NCI-H2171 treated with DMSO at 0.1 percent for 48 hours (cell line): ENCODE results near the gene GPRIN3.
A peak's percentile ranks its signal among the peaks of the same experiment; 100 is the strongest.
"Not testable (repeated sequence)": the region's sequence is repeated elsewhere in the genome, so short reads cannot be mapped to it uniquely, and the experiment has no call there.

Source experiments
- DNase-seq: peaks from one replicate; lab custom pipeline; 2025; lab: John Stamatoyannopoulos, UW

The GPRIN3 gene

DNA sequence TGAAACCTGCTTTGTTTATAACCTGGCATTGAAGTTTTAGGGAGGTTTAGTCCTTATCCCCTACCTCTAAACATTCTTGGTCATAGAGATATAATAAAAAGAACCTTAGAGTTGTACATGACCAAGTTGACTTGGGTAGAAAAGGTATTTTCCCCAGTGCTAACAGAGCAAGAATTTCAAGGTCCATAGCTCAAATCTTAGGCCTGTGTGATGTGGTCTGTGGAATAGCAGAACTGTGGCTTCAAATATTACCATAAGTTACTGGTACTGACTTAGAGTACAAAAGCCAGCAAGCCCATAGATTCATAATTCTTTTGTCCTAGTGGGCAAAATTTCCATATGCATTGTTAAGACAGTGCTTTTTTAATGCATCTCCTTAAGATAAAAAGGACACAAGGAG, 91.2 kb downstream of the GPRIN3 start:
- no peak for DNase-seq

DNA sequence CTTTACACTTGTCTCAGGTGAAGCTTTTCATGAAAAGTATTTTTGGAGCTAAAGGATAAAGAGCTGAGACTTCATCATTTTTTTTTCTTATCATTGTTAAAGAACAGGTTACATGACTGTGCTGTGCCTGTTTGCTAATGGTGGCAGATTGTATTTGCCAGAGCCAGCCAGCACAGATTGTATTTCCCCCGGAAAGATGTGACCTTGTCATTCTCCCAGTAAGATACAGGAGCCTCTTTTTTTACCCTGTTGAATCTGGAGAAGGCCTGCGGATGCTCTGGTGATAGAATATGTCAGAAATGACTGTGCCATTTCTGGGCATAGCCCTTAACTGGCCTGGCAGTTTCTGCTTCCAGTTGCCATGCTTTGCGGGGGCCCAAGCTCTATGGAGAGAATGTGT, 91.9 kb downstream of the GPRIN3 start:
- DNase-seq: peak; percentile 63

DNA sequence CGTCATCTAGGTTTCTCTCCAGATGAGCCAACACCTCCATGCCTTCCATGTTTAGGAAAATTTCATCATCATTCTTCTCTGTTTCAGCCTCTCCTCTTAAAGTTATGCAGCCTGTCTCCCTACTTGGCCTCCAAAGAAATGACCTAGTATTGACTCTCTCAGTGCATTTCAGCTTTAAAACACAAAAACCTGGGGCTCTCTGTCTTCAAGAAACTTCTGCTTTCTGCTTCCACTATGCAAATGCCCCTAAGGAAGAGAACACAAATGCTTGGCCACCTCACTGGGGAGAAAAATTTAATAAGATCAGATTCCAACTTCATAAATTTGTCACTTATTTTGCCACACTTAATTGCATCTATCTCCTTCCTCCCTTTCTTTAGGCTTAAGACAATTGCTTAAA, 93.3 kb downstream of the GPRIN3 start:
- DNase-seq: no peak

DNA sequence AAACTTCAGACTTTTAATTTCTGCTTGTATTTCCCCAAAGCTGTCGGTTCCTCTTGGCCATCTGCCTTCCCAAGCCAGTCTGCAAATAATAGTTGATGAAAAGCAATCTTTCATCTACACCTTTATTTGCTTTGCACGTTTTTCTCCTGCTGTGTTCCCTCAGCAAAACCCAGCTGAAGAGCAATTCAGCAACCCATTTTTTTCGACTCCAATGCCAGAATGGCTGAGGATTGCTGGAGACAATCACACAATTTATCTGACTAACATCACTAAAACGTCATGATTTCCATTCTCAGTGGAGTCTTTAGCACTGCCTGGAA, 94.3 kb downstream of the GPRIN3 start:
- no peak for DNase-seq

DNA sequence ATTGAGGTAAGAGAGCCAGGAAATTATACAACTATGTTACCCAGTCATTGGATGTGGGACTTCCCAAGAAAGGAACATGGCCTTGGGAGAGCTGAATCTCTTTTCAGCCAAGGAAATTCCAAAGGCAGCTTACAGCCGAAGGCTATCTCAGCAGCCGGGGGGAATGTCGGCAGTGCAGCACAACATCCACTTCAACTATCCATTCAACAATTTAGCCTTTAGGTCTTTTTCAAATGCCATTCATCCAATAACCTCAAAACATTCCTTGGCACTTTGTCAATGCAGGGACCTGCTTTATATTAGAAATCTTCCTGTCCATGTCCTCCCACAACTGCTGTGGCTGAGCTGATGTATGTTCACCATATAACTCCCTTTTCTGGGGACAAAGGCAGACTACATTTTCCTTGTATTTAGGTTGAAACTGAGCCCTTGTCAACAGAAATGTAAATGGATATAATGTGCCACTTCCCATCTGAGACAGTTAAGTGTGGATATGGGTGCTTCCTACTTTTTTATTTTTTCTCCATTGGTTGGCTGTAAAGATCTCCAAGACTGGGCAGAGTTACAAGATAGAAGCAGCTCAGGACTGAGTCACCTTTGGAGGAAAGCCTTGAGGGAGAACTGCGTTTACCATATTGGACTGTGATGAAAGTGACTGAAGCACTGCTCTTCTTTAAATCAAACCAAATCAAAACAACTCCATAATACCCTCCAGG, 94.8 kb downstream of the GPRIN3 start:
- DNase-seq: no peak

DNA sequence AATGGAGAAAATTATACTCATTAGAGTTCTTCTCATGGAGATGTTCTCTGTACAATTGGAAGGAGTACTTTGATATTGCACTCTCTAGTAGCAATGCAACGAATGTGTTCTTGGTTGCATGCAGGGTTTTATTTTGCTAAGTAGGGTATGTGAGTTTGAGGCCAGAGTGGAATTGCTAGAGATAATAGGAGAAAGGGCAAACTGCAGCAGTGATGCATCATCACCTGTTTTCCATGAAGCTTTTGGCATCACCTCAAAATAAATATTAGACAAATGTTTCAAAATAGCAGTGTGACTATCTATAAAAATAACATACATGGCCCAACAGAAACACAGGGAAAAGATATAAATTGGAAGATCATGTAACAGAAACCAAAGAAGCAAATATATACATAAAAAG, 103.0 kb downstream of the GPRIN3 start:
- DNase-seq: no peak

DNA sequence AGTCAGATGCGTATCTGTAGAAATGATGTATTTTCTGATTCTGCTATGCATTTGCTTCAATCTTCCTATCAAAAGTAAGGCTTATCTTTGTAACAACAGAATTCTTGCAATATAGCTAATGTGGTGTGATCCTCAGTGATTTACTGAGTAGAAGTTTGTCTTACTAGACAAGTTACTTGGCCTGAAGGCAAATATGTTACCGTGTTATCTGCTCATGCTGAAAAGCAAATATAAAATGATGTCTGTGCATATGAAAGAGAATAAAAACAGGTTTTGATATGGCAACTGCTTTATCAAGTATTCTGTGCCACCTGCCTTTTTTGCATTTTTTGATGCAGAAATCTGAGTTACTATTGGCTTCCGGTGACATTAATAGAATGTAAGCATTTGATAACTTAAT, 103.7 kb downstream of the GPRIN3 start:
- no peak for DNase-seq

DNA sequence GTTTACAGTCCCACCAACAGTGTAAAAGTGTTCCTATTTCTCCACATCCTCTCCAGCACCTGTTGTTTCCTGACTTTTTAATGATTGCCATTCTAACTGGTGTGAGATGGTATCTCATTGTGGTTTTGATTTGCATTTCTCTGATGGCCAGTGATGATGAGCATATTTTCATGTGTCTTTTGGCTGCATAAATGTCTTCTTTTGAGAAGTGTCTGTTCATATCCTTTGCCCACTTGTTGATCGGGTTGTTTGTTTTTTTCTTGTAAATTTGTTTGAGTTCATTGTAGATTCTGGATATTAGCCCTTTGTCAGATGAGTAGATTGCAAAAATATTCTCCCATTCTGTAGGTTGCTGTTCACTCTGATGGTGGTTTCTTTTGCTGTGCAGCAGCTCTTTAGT, 108.2 kb downstream of the GPRIN3 start:
- DNase-seq: not testable (repeated sequence)

DNA sequence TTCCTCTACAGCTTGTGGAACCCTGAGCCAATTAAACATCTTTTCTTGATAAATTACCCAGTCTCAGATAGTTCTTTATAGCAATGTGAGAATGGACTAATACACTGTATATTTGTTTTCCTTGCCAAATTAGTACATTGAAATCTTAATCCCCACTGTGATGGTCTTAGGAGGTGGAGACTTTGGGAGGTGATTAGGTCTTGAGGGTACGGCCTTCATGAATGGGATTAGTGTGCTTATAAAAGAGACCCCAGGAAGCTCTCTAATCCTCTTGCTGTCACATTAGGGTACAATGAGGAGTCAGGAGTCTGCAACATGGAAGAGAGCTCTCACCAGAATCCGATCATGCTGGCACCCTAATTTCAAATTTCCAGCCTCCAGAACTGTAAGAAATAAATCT, 109.7 kb downstream of the GPRIN3 start:
- no peak for DNase-seq

DNA sequence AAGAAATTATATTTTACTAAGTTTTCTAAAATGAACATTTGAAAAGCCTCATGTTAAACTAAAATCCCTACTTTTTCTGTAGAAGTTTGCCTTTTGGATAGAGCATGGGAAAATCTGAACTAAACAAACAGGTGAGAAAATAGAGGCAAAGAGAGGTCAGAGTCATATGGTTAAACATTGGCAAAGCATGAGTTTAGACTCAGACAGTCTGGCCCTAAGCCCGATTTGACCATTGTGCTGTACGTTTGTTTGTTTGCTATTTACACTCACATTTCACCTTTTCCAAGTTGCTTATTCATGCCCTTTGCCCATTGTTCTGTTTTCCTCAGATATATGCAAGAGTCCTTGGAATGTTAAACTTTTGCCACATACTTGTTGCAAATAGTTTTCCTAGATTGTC, 110.9 kb downstream of the GPRIN3 start:
- no peak for DNase-seq

DNA sequence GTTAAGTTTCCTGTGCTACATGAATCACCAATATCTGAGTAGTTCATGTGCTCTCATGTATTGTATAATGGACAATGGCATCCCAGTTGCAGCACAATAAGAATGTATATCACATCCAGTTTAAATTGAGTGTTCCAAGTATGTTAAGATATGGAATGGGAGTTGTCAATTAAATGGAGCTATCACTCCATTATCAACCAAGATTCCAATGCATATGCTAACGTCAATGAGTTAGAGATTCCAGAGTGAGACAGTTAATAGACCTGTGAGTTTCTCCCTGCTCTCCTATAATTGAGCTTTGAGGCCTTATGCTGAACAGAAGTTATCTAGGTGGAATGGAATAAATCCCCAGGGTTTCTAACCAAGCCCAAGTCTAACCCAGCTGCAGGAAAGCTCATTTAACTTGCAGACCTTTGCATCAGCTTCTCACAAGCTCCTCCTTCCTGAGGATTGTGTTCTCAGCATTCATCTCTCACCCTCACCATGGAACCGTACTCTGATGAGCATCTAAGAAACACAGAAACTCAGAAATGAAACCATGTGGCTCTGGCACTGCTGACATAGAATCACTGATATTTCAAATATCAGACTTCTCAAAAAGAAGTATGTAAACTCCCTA, 111.4 kb downstream of the GPRIN3 start:
- no peak for DNase-seq

DNA sequence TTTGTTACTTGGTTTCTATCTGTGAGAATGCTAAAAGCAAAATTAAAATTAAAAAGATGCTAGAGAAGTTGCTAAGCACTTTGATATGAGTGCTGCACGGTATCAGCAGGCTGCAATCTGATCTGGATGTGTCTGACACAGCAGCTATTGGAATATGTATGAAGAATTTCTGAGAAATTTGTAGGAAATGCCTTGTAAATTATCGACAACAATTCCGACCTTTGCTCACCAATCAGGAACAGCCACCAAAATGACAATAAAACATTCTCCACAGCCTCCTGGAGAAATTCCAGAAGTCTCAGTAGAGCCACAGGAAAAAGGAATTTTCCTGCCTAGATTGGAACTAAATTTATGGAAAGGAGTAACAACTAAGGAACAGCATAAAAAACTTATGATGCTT, 113.8 kb downstream of the GPRIN3 start:
- DNase-seq: no peak
